ENCODE results near the gene MGAM2. TPM values are rescaled to one million over a fixed set of nuclear protein-coding genes. Genes with fewer than 3 reads are reported as not detected.

The MGAM2 gene
- total and polyA plus RNA-seq, 10 of the 15 experiments (the other 5 are each of a cell fraction or from before 2014, with no cell fraction given), result 0.01 to 0.16 (median 0.03) TPM; not detected in 6

DNA sequence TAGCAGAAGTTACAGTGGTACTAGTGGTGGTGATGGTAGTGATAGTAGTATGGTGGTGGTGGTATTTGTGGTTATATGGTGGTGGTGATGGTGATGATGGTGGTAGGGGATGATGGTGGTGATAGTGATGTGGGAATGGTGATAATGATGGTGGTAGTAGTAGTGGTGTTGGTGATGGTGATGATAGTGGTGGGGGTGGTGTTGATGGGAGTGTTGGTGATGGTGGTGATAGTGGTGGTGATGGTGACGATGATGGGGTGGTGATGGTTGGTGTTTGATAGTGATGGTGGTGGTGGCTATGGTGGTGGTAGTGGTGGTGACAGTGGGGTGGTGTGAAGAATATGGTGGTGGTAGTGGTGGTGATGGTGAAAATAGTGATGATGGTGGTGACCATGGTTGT, 27.9 kb upstream of the MGAM2 start:
- H3K36me3 ChIP-seq (ENCODE audit: control insufficient read depth in 2 of 2, insufficient read depth in 2 of 2, low read length in 1 of 2), result no peaks in the 10 kb centered on the region
- BruUV-seq (replicated peaks), result no TSS peak
- in situ Hi-C loops (cut with MboI) (no loop called here), intact Hi-C loops (cut with micrococcal nuclease; ENCODE audit: unreplicated experiment) (no loop called here)
- H3K9me3 ChIP-seq (replicated peaks; ENCODE audit: control insufficient read depth, insufficient read depth, low read length), result no peaks in the 10 kb centered on the region
- RAD21 ChIA-PET (ENCODE audit: unreplicated experiment), result no interaction called here
- no peak overlapping the region for H3K4me2 ChIP-seq (ENCODE audit: control insufficient read depth, insufficient read depth)
- no peaks in the 10 kb centered on the region for H3K27me3 ChIP-seq (replicated peaks in 1 of 2; ENCODE audit: control insufficient read depth in 2 of 2, insufficient read depth in 2 of 2, low read length in 1 of 2)
- no peak overlapping the region for H3K4me3 ChIP-seq
- POLR2A ChIA-PET, result no interaction called here
- TF ChIP-seq, protein P1, sequence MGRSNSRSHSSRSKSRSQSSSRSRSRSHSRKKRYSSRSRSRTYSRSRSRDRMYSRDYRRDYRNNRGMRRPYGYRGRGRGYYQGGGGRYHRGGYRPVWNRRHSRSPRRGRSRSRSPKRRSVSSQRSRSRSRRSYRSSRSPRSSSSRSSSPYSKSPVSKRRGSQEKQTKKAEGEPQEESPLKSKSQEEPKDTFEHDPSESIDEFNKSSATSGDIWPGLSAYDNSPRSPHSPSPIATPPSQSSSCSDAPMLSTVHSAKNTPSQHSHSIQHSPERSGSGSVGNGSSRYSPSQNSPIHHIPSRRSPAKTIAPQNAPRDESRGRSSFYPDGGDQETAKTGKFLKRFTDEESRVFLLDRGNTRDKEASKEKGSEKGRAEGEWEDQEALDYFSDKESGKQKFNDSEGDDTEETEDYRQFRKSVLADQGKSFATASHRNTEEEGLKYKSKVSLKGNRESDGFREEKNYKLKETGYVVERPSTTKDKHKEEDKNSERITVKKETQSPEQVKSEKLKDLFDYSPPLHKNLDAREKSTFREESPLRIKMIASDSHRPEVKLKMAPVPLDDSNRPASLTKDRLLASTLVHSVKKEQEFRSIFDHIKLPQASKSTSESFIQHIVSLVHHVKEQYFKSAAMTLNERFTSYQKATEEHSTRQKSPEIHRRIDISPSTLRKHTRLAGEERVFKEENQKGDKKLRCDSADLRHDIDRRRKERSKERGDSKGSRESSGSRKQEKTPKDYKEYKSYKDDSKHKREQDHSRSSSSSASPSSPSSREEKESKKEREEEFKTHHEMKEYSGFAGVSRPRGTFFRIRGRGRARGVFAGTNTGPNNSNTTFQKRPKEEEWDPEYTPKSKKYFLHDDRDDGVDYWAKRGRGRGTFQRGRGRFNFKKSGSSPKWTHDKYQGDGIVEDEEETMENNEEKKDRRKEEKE (IDR thresholded peaks at IDR 0.05), result no peak
- TF ChIP-seq NR2C2 (IDR thresholded peaks at IDR 0.05; ENCODE audit: borderline replicate concordance, control insufficient read depth, insufficient read length, low read depth) (no peak), STAT1 (conservative IDR thresholded peaks at IDR 0.05) (no peak), MXI1 (IDR thresholded peaks at IDR 0.05; ENCODE audit: low read depth, low read length) (no peak), TCF7 (IDR thresholded peaks at IDR 0.05; ENCODE audit: borderline replicate concordance) (no peak), SMC3 (IDR thresholded peaks at IDR 0.05; ENCODE audit: borderline replicate concordance, low read length) (no peak)
- TF ChIP-seq, protein P2, sequence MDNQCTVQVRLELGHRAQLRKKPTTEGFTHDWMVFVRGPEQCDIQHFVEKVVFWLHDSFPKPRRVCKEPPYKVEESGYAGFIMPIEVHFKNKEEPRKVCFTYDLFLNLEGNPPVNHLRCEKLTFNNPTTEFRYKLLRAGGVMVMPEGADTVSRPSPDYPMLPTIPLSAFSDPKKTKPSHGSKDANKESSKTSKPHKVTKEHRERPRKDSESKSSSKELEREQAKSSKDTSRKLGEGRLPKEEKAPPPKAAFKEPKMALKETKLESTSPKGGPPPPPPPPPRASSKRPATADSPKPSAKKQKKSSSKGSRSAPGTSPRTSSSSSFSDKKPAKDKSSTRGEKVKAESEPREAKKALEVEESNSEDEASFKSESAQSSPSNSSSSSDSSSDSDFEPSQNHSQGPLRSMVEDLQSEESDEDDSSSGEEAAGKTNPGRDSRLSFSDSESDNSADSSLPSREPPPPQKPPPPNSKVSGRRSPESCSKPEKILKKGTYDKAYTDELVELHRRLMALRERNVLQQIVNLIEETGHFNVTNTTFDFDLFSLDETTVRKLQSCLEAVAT (IDR thresholded peaks at IDR 0.05), result no peak
- TF ChIP-seq, protein P3, sequence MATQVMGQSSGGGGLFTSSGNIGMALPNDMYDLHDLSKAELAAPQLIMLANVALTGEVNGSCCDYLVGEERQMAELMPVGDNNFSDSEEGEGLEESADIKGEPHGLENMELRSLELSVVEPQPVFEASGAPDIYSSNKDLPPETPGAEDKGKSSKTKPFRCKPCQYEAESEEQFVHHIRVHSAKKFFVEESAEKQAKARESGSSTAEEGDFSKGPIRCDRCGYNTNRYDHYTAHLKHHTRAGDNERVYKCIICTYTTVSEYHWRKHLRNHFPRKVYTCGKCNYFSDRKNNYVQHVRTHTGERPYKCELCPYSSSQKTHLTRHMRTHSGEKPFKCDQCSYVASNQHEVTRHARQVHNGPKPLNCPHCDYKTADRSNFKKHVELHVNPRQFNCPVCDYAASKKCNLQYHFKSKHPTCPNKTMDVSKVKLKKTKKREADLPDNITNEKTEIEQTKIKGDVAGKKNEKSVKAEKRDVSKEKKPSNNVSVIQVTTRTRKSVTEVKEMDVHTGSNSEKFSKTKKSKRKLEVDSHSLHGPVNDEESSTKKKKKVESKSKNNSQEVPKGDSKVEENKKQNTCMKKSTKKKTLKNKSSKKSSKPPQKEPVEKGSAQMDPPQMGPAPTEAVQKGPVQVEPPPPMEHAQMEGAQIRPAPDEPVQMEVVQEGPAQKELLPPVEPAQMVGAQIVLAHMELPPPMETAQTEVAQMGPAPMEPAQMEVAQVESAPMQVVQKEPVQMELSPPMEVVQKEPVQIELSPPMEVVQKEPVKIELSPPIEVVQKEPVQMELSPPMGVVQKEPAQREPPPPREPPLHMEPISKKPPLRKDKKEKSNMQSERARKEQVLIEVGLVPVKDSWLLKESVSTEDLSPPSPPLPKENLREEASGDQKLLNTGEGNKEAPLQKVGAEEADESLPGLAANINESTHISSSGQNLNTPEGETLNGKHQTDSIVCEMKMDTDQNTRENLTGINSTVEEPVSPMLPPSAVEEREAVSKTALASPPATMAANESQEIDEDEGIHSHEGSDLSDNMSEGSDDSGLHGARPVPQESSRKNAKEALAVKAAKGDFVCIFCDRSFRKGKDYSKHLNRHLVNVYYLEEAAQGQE (IDR thresholded peaks at IDR 0.05; ENCODE audit: low read depth, low read length), result no peak
- no peak for ATAC-seq
- no peaks in the 10 kb centered on the region for H3K79me2 ChIP-seq (ENCODE audit: control insufficient read depth, insufficient read depth, low read length)
- no peak for FAIRE-seq
- CTCF ChIA-PET, result no interaction called here
- no peaks in the 10 kb centered on the region for H3K4me1 ChIP-seq (ENCODE audit: control insufficient read depth, insufficient read depth, low read length)
- no peak for DNase-seq (ENCODE audit: low read depth, low spot score)
- no peak overlapping the region for H3K27ac ChIP-seq (ENCODE audit: control insufficient read depth, insufficient read depth)
- 0% methylated on average over 1 of the region's 1 CpG for WGBS (ENCODE audit: insufficient coverage, insufficient replicate concordance, low lambda C conversion rate, missing lambda C conversion rate)
- SMC1A ChIA-PET (ENCODE audit: uncharacterized antibody, unreplicated experiment), result no interaction called here
- H2AFZ ChIP-seq (ENCODE audit: control insufficient read depth, low read depth, low read length), result no peak overlapping the region
- no peaks in the 10 kb centered on the region for H4K20me1 ChIP-seq (ENCODE audit: control insufficient read depth, insufficient read depth)
- no peak overlapping the region for H3K9ac ChIP-seq (ENCODE audit: control insufficient read depth, insufficient read depth, low read length)
